ENCODE results near the gene SUFU. TPM values are rescaled to one million over a fixed set of nuclear protein-coding genes. Genes with fewer than 3 reads are reported as not detected.

SUFU gene
- total and polyA plus RNA-seq, 2 of the 13 experiments (the other 11 are each of a cell fraction or from before 2014, with no cell fraction given), result 2.9 to 5.5 TPM

GRCh38 chr10:102644646-102645387 is 141.0 kb downstream of the SUFU start (continued):
- TF ChIP-seq, protein P1, sequence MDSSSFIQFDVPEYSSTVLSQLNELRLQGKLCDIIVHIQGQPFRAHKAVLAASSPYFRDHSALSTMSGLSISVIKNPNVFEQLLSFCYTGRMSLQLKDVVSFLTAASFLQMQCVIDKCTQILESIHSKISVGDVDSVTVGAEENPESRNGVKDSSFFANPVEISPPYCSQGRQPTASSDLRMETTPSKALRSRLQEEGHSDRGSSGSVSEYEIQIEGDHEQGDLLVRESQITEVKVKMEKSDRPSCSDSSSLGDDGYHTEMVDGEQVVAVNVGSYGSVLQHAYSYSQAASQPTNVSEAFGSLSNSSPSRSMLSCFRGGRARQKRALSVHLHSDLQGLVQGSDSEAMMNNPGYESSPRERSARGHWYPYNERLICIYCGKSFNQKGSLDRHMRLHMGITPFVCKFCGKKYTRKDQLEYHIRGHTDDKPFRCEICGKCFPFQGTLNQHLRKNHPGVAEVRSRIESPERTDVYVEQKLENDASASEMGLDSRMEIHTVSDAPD (CRISPR knock-in tag; IDR thresholded peaks at IDR 0.05), result 0 out of 2 replicates have a peak, but pooled peaks have one; percentile 87
- TF ChIP-seq ZNF136 (CRISPR knock-in tag; IDR thresholded peaks at IDR 0.05; ENCODE audit: low read depth) (peak; percentile 81; the same call in 1 of the 2 replicates), CC2D1A (CRISPR knock-in tag; IDR thresholded peaks at IDR 0.05) (no peak), AHR (CRISPR knock-in tag; IDR thresholded peaks at IDR 0.05) (0 out of 2 replicates have a peak, but pooled peaks have one; percentile 71), DBP (CRISPR knock-in tag; IDR thresholded peaks at IDR 0.05; ENCODE audit: not compliant biosample characterization) (no peak), ATF6 (CRISPR knock-in tag; conservative IDR thresholded peaks at IDR 0.05) (no peak), E2F5 (CRISPR knock-in tag; conservative IDR thresholded peaks at IDR 0.05) (peak; percentile 68), ATM (IDR thresholded peaks at IDR 0.05; ENCODE audit: borderline replicate concordance) (no peak), FOXK1 (CRISPR knock-in tag; IDR thresholded peaks at IDR 0.05; ENCODE audit: borderline replicate concordance, low read depth) (peak; percentile 56; the same call in 1 of the 2 replicates), NR1H2 (CRISPR knock-in tag; IDR thresholded peaks at IDR 0.05; ENCODE audit: borderline replicate concordance, low read depth) (peak; percentile 78), SRSF1 (optimal IDR thresholded peaks at IDR 0.05; ENCODE audit: low read depth, low read length) (no peak), SP2 (CRISPR knock-in tag; IDR thresholded peaks at IDR 0.05) (peak; percentile 68), SRF (IDR thresholded peaks at IDR 0.05; ENCODE audit: low read depth, low read length) (no peak), ZNF3 (CRISPR knock-in tag; IDR thresholded peaks at IDR 0.05) (no peak), TBP (CRISPR knock-in tag; IDR thresholded peaks at IDR 0.05) (no peak), HNF4G (IDR thresholded peaks at IDR 0.05; ENCODE audit: borderline replicate concordance, low read depth, low read length) (no peak), HNF4G (CRISPR knock-in tag; IDR thresholded peaks at IDR 0.05; ENCODE audit: borderline replicate concordance, low read depth) (no peak), MEF2D (CRISPR knock-in tag; IDR thresholded peaks at IDR 0.05) (no peak), ZGPAT (CRISPR knock-in tag; IDR thresholded peaks at IDR 0.05) (peak; percentile 71), ZFAT (CRISPR knock-in tag; conservative IDR thresholded peaks at IDR 0.05) (0 out of 2 replicates have a peak, but pooled peaks have one; percentile 39), ZSCAN9 (CRISPR knock-in tag; IDR thresholded peaks at IDR 0.05; ENCODE audit: borderline replicate concordance) (peak; percentile 4)
- TF ChIP-seq, protein P2, sequence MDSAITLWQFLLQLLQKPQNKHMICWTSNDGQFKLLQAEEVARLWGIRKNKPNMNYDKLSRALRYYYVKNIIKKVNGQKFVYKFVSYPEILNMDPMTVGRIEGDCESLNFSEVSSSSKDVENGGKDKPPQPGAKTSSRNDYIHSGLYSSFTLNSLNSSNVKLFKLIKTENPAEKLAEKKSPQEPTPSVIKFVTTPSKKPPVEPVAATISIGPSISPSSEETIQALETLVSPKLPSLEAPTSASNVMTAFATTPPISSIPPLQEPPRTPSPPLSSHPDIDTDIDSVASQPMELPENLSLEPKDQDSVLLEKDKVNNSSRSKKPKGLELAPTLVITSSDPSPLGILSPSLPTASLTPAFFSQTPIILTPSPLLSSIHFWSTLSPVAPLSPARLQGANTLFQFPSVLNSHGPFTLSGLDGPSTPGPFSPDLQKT (CRISPR knock-in tag; IDR thresholded peaks at IDR 0.05; ENCODE audit: borderline replicate concordance), result no peak

Data from HepG2 (cell line).